ENCODE data around the gene TMEM52.

DNA sequence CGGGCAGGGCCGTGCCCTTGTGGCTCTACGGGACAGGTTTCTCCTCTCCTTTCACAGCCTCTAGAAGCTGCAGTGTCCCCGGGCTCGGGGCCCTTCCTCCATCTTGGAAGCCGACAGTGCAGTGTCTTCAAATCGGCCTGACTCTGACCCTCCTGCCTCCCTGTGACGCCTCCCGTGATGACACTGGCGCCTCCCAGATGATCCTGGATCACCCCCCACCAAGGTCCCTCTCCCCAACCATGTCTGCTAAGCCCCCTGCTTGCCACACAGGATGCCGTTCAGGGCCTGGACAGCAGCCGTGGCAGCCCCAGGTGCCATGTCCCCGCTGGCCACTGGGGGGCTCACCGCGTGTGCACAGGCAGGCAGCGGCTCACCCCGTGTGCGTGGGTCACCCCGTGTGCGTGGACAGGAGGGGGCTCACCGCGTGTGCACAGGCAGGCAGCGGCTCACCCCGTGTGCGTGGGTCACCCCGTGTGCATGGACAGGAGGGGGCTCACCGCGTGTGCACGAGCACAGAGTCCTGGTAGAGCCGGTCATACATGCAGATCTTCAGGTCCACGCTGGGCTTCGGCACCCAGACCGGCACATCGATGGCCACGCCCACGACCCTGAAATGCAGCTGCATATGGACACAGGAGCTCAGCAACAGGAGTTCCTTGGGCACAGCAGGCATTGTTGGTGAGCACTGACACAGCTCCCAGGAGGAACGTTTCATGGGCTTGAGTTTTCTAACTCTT is 24.9 kb upstream of the TMEM52 start:
- TF ChIP-seq EZH2phosphoT487 (IDR thresholded peaks at IDR 0.05; ENCODE audit: insufficient read depth, low read depth) (no peak), EZH2 (IDR thresholded peaks at IDR 0.05; ENCODE audit: insufficient read depth, poor library complexity, severe bottlenecking) (no peak)
